CD4-positive, CD25-positive, alpha-beta regulatory T cell (primary cell): ENCODE results near the gene NRF1. TPM values are rescaled to one million over a fixed set of nuclear protein-coding genes. Genes with fewer than 3 reads are reported as not detected.

Experiments
- ATAC-seq, 2 donors: fragments of 150-1000 bp; cut with Tn5 transposase; one replicate each; pipeline ENCODE4 v1.10.0; 2021; ENCODE audit warnings: low read depth in 2 of 2, moderate number of reproducible peaks in 2 of 2, moderate library complexity in 1 of 2
- DNase-seq, 3 donors: peaks; one replicate each; pipeline versions ENCODE4 v3.0.0 to v3.0.0-alpha.2; 2012 to 2022; ENCODE audit warnings: mixed read lengths in 1 of 3
- H3K27ac ChIP-seq: one replicate; pipeline ENCODE4 v1.7.0; 2013; ENCODE audit warnings: mild to moderate bottlenecking, low read length; ENCODE audit not compliant: insufficient read depth, poor library complexity, severe bottlenecking
- H3K27me3 ChIP-seq: one replicate; pipeline ENCODE4 v1.7.0; 2013; ENCODE audit warnings: low read length; ENCODE audit not compliant: control insufficient read depth, insufficient read depth
- H3K36me3 ChIP-seq: one replicate; pipeline ENCODE4 v1.7.0; 2013; ENCODE audit warnings: mild to moderate bottlenecking, low read length, moderate library complexity; ENCODE audit not compliant: control insufficient read depth, insufficient read depth
- H3K4me1 ChIP-seq: 2 replicates; pipeline ENCODE4 v1.7.0; 2013; ENCODE audit warnings: mild to moderate bottlenecking, low read length; ENCODE audit not compliant: insufficient read depth, control insufficient read depth, poor library complexity, severe bottlenecking
- H3K4me3 ChIP-seq: one replicate; pipeline ENCODE4 v1.7.0; 2013; ENCODE audit warnings: low read depth, mild to moderate bottlenecking, low read length, moderate library complexity
- H3K9me3 ChIP-seq, 2 experiments: 1 replicate in 1 of 2; 2 replicates in 1 of 2; pipeline ENCODE4 v1.7.0; 2013; ENCODE audit warnings: low read length in 2 of 2, mild to moderate bottlenecking in 1 of 2, moderate library complexity in 1 of 2; ENCODE audit not compliant: control insufficient read depth in 2 of 2
- H3K27ac Mint-ChIP-seq, 3 donors: one replicate each; pipeline ENCODE4 v1.8.0; 2020 to 2022; ENCODE audit warnings: mild to moderate bottlenecking in 3 of 3, mixed read lengths in 3 of 3, moderate library complexity in 2 of 3
- H3K27me3 Mint-ChIP-seq: one replicate; pipeline ENCODE4 v1.8.0; 2022; ENCODE audit warnings: mild to moderate bottlenecking, mixed read lengths
- H3K36me3 Mint-ChIP-seq: one replicate; pipeline ENCODE4 v1.8.0; 2020; ENCODE audit warnings: mixed read lengths
- H3K4me1 Mint-ChIP-seq, 4 donors: one replicate each; pipeline ENCODE4 v1.8.0; 2020 to 2022; ENCODE audit warnings: mixed read lengths in 4 of 4, mild to moderate bottlenecking in 1 of 4
- H3K4me3 Mint-ChIP-seq, 4 donors: one replicate each; pipeline ENCODE4 v1.8.0; 2020 to 2022; ENCODE audit warnings: mild to moderate bottlenecking in 4 of 4, mixed read lengths in 4 of 4, moderate library complexity in 3 of 4
- H3K9me3 Mint-ChIP-seq, 7 donors: one replicate each; pipeline ENCODE4 v1.8.0; 2020 to 2022; ENCODE audit warnings: mixed read lengths in 7 of 7, mild to moderate bottlenecking in 3 of 7, moderate library complexity in 2 of 7
- polyA plus RNA-seq, 4 donors: library from polyadenylated mRNA; unstranded; fragments of 300-500 nt; fragmentation: Illumina TruSeq; gene quantifications; one replicate each; pipeline ENCODE4 v1.2.3, GENCODE V29; 2021
- total RNA-seq: library from RNA; stranded (reverse); gene quantifications from one replicate; pipeline ENCODE4 v1.2.3, GENCODE V29; 2022

The NRF1 gene
- total and polyA plus RNA-seq, 5 donors from 2014 or later = 19.6 to 42.5 (median 26.3) TPM

DNA sequence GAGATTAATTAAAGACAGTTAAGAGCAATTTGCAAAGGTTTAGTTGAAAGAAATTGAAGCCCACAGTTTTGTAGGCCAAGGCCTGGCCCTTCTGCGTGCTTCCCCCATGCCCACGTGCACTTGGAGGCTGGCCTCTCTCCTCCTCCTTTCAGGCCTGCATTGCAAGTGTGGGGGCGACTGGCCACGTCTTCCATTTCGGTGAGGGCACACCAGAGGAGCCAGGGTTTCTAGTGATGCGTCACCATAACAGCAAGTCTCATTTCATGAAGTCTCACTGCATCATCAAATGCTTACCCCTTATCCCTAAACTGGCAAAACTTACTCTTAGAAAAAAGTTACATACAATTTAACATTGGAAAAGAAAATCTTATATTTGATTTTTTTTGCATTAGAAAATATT lies 141.2 kb downstream of the NRF1 start:
- no peaks in the 10 kb centered on the region for H3K27me3 ChIP-seq
- no peaks in the 10 kb centered on the region for H3K4me1 ChIP-seq
- no peaks in the 10 kb centered on the region for H3K9me3 ChIP-seq
- peaks cover 39% of the 10 kb centered on the region for H3K36me3 ChIP-seq
- no peak for ATAC-seq
- no peak for DNase-seq
- no peak overlapping the region for H3K27ac ChIP-seq
- no peak overlapping the region for H3K27ac Mint-ChIP-seq
- no peak overlapping the region for H3K4me3 ChIP-seq
- peaks cover 0 to 3% (median 0%) of the 10 kb centered on the region in 4 donors for H3K4me1 Mint-ChIP-seq
- H3K36me3 Mint-ChIP-seq = peaks cover 41% of the 10 kb centered on the region
- no peaks in the 10 kb centered on the region for H3K9me3 Mint-ChIP-seq
- no peak overlapping the region for H3K4me3 Mint-ChIP-seq
- H3K27me3 Mint-ChIP-seq = no peaks in the 10 kb centered on the region

DNA sequence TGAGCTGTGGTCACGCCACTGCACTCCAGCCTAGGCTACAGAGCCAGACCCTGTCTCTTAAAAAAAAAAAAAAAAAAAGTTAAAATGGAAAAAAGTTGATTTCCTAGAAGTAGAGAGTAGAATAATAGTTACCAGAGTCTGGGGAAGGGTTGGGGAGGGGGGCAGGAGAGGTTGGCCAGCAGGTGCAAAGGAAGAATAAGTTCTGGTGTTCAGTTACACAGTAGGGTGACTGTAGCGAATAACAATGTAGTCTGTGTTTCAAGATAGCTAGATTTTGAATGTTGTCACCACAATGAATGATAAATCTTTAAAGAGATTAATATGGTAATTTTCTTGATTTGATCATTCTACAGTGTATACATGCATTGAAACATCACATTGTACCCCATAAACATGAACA lies 142.9 kb downstream of the NRF1 start:
- Histone ChIP-seq H3K36me3 (peaks cover 39% of the 10 kb centered on the region), H3K27me3 (no peaks in the 10 kb centered on the region), H3K4me1 (no peaks in the 10 kb centered on the region), H3K27ac (no peak overlapping the region), H3K9me3 (no peaks in the 10 kb centered on the region), H3K4me3 (no peak overlapping the region)
- no peak for ATAC-seq
- Mint-ChIP-seq H3K4me3 (no peak overlapping the region), H3K27me3 (no peaks in the 10 kb centered on the region), H3K9me3 (no peaks in the 10 kb centered on the region), H3K27ac (no peak overlapping the region), H3K4me1 (peaks cover 0 to 3% (median 0%) of the 10 kb centered on the region in 4 donors), H3K36me3 (peaks cover 34% of the 10 kb centered on the region)
- no peak for DNase-seq

DNA sequence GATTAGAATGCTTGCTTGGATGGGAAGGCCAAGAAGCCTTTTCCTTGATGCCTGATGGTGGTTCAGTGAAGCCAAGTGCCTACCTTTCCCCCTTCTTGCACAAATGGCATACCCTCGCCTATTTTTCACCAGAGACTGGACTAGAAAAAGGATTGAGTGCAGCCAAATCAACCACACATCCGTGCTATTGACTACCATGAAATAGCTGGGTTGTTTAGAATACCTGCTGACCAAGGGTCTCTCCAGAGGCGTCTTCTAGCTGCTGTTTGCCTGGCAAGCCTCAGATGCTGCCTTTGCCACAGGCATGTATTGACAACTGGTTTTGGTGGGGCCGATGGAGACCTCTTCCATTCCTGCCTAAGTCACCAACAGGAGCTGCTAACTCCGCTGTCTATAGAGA lies 146.5 kb downstream of the NRF1 start:
- no peak overlapping the region for H3K27ac Mint-ChIP-seq
- Histone ChIP-seq H3K27ac (no peak overlapping the region), H3K4me1 (no peaks in the 10 kb centered on the region), H3K27me3 (no peaks in the 10 kb centered on the region), H3K4me3 (no peak overlapping the region), H3K36me3 (peaks cover 22% of the 10 kb centered on the region), H3K9me3 (no peaks in the 10 kb centered on the region)
- no peaks in the 10 kb centered on the region for H3K27me3 Mint-ChIP-seq
- H3K9me3 Mint-ChIP-seq = no peaks in the 10 kb centered on the region
- DNase-seq (no peak), ATAC-seq (no peak)
- no peaks in the 10 kb centered on the region for H3K4me1 Mint-ChIP-seq
- H3K4me3 Mint-ChIP-seq = no peak overlapping the region
- peaks cover 20% of the 10 kb centered on the region for H3K36me3 Mint-ChIP-seq

DNA sequence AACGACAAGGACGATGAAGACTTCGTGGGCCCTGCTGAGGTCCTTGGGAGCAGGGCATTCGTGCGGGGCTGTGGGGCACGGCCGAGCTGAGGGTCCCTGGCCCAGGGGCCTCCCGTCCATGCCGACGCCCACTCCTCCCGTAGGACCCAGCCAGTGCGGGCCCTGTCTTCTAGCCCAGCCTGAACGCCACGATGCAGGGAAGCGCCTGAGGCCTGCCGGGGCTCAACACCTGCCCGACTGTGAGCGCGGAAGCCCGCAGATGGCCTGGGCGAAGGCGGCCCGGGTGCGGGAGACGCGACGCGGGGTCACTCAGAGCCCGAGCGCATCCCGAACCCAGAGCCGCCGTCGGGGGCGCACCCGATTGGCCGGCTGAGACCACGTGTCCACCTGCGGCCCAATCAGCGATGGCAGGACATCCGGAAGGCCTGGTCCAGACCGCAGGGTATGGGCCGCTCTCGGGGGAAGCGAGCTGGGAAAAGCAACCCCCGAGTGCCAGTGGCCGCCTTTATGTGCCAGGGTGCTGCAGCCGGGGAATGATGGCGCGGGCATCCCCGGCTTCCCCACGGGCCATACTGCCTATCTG lies 151.0 kb downstream of the NRF1 start:
- Mint-ChIP-seq H3K27me3 (peaks cover 4% of the 10 kb centered on the region), H3K27ac (no peak overlapping the region), H3K4me3 (no peak overlapping the region), H3K36me3 (peaks cover 4% of the 10 kb centered on the region), H3K9me3 (no peaks in the 10 kb centered on the region), H3K4me1 (no peaks in the 10 kb centered on the region)
- no peak overlapping the region for H3K4me3 ChIP-seq
- no peak for ATAC-seq
- no peaks in the 10 kb centered on the region for H3K9me3 ChIP-seq
- no peaks in the 10 kb centered on the region for H3K36me3 ChIP-seq
- no peaks in the 10 kb centered on the region for H3K4me1 ChIP-seq
- DNase-seq = no peak
- H3K27ac ChIP-seq = no peak overlapping the region
- H3K27me3 ChIP-seq = no peaks in the 10 kb centered on the region

DNA sequence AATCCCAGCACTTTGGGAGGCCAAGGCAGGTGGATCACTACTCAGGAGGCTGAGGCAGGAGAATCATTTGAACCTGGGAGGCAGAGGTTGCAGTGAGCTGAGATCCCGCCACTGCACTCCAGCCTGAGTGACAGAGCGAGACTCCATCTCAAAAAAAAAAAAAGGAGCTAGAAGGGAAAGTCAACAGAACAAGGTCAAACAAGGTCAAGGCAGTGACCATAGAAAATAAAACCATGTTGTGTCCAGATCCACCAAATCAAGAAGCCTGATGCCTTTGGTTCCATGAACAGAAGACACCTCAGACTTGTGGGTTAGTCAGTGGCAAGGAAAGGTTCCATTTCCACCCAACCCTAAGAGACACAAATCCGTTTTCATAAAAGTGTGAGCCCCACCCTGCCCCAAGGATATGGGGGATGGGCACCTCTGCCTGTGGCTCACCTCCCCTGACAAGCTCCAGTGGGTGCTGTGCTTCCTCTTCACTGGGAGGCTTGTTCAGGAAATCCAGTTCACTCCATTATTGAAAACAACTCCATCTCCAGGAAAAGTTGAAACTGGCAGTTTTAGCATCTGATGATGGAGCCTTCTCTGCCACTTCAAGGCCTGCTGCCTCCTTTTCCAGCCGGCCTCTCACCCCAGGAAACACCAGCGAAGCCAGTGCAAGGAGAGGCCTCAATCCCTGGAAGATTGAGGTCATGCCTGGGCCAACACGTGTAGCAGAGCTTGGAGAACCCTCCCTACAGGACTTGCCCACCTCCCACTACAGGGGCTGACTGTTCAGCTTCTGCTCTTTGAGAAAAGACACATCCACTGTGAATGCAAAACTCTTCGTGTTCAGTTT lies 152.9 kb downstream of the NRF1 start:
- DNase-seq (no peak), ATAC-seq (no peak)
- Histone ChIP-seq H3K27ac (no peak overlapping the region), H3K27me3 (no peaks in the 10 kb centered on the region), H3K4me3 (no peak overlapping the region), H3K4me1 (no peaks in the 10 kb centered on the region), H3K36me3 (no peaks in the 10 kb centered on the region), H3K9me3 (no peaks in the 10 kb centered on the region)
- H3K27me3 Mint-ChIP-seq = peaks cover 4% of the 10 kb centered on the region
- no peaks in the 10 kb centered on the region for H3K4me1 Mint-ChIP-seq
- no peaks in the 10 kb centered on the region for H3K36me3 Mint-ChIP-seq
- H3K27ac Mint-ChIP-seq = no peak overlapping the region
- no peaks in the 10 kb centered on the region for H3K9me3 Mint-ChIP-seq
- H3K4me3 Mint-ChIP-seq = no peak overlapping the region

DNA sequence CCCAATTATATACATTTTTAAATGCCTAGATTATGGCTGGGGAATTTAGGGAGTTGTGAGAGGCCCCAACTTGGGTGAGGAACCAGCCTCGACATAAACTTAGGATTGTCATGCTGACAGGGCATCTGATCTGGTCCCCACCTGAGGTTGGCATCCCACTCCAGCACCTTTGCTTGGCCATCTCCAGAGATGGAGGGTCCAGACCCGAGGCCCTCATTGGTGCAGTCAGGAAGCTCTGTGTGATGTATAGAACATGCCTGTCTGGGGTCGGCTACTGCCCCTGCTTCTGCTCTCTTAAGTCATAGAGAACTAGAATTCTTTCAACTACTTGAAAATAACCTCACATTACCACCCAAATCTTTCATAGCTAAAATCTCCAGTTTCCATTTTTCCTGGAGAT lies 153.8 kb downstream of the NRF1 start:
- ATAC-seq (no peak), DNase-seq (no peak)
- H3K27me3 Mint-ChIP-seq = peaks cover 4% of the 10 kb centered on the region
- no peaks in the 10 kb centered on the region for H3K36me3 Mint-ChIP-seq
- Histone ChIP-seq H3K4me1 (no peaks in the 10 kb centered on the region), H3K27me3 (no peaks in the 10 kb centered on the region), H3K4me3 (no peak overlapping the region), H3K27ac (no peak overlapping the region), H3K36me3 (no peaks in the 10 kb centered on the region), H3K9me3 (no peaks in the 10 kb centered on the region)
- no peaks in the 10 kb centered on the region for H3K4me1 Mint-ChIP-seq
- H3K27ac Mint-ChIP-seq = no peak overlapping the region
- no peak overlapping the region for H3K4me3 Mint-ChIP-seq
- H3K9me3 Mint-ChIP-seq = no peaks in the 10 kb centered on the region

DNA sequence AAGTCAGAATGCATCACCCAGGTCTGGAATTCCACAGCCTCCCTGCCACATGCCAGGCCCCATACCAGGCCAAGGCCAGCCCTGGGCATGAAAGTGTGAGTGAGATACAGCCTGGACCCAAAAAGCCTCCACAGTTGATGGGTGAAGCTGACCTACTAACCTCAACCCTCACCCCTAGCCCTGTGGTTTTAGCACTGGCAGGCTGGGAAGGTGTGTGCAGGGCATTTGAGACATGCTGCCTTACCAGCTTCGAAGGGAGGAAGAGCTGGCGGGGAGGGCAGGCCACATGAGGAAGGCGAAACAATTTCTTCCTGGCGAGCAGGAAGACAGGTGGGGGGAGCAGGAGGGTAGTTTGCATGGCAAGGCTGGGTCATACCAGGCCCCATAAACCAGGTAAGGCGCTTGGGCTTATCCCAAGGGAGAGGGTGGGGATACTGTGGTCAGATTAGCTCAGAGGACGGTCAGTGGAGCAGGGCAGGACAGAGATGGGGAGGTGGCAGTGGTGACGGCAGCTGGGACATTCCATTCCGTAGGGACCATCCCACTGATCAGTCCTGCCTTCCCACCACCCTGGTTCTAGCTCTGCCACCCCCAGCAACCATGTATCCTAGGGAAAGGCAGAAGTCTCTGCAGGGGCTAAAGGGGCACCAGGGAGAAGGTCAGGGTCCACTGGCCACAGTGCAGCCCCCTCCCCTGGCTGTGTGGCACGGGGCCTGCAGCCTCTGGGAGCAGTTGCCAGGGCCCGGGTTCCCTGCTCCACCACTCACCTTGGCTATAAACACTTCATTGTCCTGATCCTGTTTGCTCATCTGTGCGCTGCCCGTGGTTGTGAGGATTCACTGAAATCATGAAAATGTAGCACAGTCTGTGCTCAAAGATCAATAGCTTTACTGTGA lies 155.8 kb downstream of the NRF1 start:
- Mint-ChIP-seq H3K9me3 (no peaks in the 10 kb centered on the region), H3K4me1 (no peaks in the 10 kb centered on the region), H3K36me3 (no peaks in the 10 kb centered on the region), H3K27me3 (peaks cover 4% of the 10 kb centered on the region), H3K27ac (no peak overlapping the region), H3K4me3 (no peak overlapping the region)
- H3K27ac ChIP-seq = no peak overlapping the region
- no peak for ATAC-seq
- H3K4me3 ChIP-seq = no peak overlapping the region
- no peaks in the 10 kb centered on the region for H3K36me3 ChIP-seq
- no peaks in the 10 kb centered on the region for H3K27me3 ChIP-seq
- no peaks in the 10 kb centered on the region for H3K9me3 ChIP-seq
- DNase-seq = no peak
- H3K4me1 ChIP-seq = no peaks in the 10 kb centered on the region
